ENCODE results near the gene DSCAML1.
"Not testable (repeated sequence)": the region's sequence is repeated elsewhere in the genome, so short reads cannot be mapped to it uniquely, and the experiment has no call there.

The DSCAML1 gene

DNA sequence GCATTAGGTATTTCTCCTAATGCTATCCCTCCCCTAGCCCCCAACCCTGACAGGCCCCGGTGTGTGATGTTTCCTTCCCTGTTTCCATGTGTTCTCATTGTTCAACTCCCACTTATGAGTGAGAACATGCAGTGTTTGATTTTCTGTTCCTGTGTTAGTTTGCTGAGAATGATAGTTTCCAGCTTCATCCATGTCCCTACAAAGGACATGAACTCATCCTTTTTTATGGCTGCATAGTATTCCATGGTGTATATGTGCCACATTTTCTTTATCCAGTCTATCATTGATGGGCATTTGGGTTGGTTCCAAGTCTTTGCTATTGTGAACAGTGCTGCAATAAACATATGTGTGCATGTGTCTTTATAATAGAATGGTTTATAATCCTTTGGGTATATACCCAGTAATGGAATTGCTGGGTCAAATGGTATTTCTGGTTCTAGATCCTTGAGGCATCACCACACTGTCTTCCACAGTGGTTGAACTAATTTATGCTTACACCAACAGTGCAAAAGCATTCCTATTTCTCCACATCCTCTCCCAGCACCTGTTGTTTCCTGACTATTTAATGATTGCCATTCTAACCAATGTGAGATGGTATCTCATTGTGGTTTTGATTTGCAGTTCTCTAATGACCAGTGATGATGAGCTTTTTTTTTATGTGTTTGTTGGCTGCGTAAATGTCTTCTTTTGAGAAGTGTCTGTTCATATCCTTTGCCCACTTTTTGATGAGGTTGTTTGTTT lies 397.7 kb downstream of the DSCAML1 start:
- not testable (repeated sequence) for DNase-seq (ENCODE audit: low spot score)

DNA sequence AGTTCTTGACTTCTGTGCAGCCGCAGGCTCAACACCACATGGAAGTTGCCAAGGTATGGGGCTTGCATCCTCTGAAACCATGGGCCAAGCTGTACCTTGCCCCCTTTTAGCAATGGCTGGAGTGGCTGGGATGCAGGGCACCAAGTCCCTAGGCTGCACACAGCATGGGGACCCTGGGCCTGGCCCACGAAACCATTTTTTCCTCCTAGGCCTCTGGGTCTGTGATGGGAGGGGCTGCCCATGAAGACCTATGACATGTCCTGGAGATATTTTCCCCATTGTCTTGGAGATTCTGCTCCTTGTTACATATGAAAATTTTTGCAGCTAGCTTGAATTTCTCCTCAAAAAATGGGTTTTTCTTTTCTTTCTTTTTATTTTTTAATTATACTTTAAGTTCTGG lies 398.4 kb downstream of the DSCAML1 start:
- DNase-seq (ENCODE audit: low spot score): not testable (repeated sequence)

DNA sequence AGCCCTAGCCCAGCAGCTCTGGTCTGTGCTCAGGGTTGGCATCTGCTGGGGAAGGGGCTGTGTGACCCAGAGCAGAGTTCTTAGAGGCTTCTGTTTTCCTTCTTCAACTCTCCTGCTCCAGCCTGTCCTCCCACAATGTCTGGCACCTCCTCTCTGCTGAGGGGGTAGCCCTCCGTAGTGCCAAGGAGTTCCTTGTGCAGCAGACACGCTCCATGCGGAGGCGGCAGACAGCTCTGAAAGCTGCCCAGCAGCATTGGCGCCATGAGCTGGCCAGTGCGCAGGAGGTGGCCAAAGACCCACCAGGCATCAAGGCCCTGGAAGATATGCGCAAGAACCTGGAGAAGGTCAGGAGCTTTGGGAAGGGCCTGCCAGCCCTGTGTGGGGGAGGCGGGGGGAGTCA lies 400.0 kb downstream of the DSCAML1 start:
- no peak for DNase-seq (ENCODE audit: low spot score)

- DNase-seq (ENCODE audit: low spot score): no peak
Measured at GRCh38 chr11:117395476-117395875, 401.5 kb downstream of the DSCAML1 start.

DNA sequence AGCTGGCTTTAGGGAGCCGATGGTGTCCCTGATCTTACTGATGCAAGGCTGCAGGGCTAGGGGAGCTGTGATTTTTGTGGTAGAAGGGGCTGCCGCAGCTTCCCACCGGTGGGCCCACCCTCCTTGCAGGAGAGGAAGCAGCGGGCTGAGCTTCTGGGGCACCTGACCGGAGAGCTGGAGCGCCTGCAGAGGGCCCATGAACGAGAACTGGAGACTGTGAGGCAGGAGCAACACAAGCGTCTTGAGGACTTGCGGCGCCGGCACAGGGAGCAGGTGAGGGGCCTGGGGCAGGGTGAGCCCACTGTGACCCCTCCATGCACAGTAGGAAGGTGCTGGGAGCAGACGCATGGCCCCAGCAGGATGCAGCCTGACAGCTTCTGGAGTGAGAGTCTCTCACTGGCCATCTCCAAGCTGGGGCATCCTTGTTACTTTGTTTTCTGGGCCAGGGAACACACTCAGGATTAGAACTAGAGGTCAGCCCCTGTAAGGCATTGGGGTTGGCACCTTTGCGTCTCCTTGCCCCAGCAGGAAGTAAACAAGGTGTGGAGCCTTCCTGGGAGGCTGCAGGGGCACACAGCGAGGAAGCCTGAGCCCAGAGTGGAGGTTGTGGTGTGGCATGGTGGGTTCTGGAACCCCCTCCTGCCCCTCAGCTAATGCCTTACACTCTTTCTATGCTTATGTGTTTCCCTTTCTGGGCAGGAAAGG lies 402.6 kb downstream of the DSCAML1 start:
- DNase-seq (ENCODE audit: low spot score): no peak

- no peak for DNase-seq (ENCODE audit: low spot score)
Measured at GRCh38 chr11:117392979-117393378, 404.0 kb downstream of the DSCAML1 start.

- no peak for DNase-seq (ENCODE audit: low spot score)
Measured at GRCh38 chr11:117392001-117392690, 404.9 kb downstream of the DSCAML1 start.

DNA sequence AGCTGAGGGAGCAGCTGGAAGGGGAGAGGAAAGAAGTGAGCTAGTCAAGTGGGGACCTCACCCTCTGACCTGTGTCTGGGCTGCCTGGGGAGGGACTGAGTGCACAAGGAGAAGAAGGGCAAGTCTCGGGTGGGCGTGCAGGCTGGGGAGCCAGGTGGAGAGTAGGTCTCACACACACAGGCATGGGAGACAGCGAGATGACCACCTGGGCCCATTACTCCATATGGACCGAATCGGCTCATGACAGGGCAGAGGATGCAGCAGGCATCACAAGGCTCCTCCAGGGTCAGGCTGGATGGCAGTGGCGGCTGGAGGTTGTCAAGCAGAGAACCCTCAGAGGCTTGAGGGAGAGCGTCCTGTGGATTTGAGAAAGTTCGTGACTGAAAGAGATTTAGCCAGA lies 405.8 kb downstream of the DSCAML1 start:
- no peak for DNase-seq (ENCODE audit: low spot score)

DNA sequence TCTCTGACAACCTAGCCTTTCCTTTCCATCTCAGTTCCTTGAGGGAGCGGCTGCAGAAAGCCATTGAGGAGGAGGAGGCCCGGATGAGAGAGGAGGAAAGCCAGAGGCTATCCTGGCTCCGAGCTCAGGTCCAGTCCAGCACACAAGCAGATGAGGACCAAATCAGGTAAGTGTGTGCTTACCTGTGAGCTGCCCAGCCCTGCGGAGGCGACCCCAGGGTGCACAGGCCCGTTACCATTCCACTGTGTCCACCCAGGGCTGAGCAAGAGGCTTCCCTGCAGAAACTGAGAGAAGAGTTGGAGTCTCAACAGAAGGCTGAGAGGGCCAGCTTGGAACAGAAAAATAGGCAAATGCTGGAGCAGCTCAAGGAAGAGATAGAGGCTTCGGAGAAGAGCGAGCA lies 406.3 kb downstream of the DSCAML1 start:
- no peak for DNase-seq (ENCODE audit: low spot score)

- DNase-seq (ENCODE audit: low spot score): no peak
Measured at GRCh38 chr11:117387992-117388755, 408.8 kb downstream of the DSCAML1 start.

- no peak for DNase-seq (ENCODE audit: low spot score)
Measured at GRCh38 chr11:117385906-117386305, 411.1 kb downstream of the DSCAML1 start.

DNA sequence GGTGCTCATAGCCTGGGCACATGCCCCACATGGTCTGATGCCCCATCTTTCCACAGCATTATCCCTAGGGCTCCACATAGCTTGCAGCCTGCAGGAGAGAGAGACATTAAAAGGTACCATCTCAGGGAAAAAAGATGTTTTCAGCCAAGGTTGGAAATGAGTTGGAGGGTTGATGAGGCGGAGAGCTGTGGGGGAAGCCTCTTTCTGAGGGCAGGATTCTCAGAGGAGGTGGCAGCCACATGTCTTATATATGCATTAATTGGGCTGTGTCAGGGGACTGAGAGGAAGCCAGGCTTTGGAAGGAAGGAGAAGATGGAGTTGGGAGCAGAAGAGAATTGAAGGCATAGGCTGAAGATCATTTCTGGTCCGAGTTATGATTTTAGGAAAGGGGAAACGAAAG lies 411.5 kb downstream of the DSCAML1 start:
- DNase-seq (ENCODE audit: low spot score): no peak

GRCh38 chr11:117384045-117384444 lies 413.0 kb downstream of the DSCAML1 start:
- DNase-seq (ENCODE audit: low spot score): no peak

GRCh38 chr11:117382746-117383145 lies 414.3 kb downstream of the DSCAML1 start:
- DNase-seq (ENCODE audit: low spot score): no peak

DNA sequence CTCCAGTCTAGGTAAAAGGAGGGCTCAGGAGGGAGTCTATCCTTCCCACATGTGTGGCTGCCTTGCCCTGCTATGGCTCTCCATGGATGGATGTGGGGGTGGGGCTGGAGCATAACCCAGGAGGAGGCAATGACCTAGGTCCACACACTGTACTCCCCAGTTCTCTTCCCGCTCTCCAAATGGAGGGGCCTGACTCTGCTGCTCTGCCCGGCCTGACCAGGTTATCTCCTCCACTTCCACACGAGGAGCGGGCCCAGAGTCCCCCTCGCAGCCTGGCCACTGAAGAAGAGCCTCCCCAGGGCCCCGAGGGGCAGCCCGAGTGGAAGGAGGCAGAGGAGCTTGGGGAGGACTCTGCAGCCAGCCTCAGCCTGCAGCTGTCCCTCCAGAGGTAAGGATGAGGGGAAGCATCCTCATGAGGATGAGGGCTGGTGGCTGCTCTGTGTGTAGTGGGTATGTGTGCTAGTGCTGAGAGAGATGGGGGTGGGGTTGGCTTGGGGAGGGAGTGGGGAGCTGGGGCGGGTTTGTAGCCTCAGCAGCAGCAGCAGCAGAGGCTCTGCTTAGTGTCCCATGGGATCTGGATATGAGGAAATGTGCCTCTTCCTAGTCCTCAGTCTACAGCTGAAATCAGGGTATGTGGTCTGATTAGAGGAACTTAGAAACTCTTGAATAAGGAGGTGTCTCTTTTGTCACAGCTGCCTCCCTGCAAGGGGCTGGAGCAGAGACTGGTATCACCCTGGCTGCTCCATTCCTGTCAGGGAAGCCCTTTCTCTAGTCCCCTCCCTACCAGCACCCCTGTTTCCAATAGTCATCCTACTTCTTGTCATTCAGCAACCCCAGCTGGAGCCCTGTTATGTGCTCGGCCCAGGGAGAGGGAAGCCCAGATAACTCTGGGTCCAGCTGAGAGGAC lies 415.3 kb downstream of the DSCAML1 start:
- DNase-seq (ENCODE audit: low spot score): no peak

DNA sequence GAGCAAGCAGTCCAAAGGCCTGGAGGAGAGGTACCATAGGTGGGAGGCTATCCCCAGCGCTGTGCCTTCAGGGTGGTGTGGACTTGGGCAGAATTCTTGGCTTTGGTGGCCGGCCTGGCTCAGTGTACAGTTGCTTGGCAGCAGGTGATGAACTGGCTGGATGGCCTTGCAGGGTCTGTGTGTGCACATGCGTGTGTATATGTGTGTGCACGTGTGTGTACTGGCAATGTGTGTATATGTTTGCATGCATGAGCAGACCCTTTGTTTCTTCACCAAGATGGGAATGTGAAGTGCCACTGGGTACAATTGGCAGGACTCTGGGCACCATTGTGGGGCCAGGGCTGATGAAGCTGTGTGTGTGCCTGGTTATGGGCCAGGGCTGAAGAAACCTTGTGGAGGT lies 416.3 kb downstream of the DSCAML1 start:
- no peak for DNase-seq (ENCODE audit: low spot score)

DNA sequence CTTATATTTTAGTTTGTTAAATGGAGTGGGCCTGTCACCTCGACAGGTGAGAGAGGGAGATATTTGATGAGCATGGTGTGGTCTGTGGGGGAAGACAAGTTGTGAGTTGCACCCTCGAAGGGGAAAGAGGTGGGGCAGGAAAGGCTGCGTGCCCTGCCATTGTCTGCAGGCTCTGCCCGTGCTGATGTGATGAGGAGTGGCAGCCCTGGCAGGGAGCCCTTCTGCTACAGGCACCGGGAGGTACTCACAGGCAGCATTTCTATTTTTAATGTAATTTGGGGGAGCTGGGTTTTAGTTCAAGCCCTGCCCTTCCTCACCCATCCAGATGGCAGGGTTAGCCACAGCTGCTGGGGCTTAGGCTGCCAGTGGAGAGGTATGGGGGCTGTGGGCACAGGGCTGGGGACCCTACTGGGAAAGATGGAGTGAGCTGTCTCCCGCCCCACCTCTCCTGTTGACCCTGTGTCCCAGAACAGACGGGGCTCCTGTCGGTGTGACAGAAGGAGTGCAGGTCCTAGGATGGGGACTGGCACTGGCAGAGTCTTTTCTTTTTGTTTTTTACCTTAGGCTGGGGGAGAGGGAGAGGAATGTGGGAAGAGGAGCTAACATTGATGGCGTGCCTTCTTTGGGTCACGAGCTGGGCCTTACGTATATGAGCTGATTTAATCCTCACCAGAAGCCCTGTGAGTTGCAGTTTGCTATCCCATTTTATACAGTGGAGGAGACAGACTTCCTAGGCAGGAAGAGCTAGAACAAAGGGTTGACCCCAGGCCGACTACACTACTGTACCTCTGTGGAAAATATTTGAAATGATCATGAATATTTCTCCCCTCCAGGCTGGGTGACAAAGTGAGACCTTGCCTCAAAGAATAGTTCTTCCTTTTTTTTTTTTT lies 417.8 kb downstream of the DSCAML1 start:
- no peak for DNase-seq (ENCODE audit: low spot score)

All from HuH-7.5 (cell line).